HG03064 (cell line): ENCODE data around the gene KCNE4.

Experiments used
- ATAC-seq: cut with Tn5 transposase; IDR thresholded peaks from one replicate; pipeline ENCODE4 v1.9.1; 2021; ENCODE audit warnings: low read depth; ENCODE audit not compliant: unreplicated experiment

Gene KCNE4

DNA sequence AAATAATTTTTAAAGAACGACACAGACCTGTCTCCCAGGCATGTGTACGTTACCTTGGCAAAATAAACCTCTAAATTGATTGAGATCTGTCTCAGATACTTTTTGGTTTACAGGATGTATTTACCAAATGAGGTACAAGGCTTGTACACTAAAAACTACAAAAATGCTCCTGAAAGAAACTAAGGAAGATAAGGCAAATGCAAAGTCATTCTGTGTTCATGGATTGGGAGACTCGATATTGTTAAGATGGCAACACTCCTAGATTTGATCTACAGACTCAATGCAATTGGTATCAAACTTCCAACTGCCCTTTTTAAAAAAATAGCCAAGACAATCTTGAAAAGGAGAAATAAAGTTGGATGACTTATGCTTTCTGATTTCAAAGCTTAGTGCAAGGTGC is 11.5 kb upstream of the KCNE4 start:
- ATAC-seq, result no peak

DNA sequence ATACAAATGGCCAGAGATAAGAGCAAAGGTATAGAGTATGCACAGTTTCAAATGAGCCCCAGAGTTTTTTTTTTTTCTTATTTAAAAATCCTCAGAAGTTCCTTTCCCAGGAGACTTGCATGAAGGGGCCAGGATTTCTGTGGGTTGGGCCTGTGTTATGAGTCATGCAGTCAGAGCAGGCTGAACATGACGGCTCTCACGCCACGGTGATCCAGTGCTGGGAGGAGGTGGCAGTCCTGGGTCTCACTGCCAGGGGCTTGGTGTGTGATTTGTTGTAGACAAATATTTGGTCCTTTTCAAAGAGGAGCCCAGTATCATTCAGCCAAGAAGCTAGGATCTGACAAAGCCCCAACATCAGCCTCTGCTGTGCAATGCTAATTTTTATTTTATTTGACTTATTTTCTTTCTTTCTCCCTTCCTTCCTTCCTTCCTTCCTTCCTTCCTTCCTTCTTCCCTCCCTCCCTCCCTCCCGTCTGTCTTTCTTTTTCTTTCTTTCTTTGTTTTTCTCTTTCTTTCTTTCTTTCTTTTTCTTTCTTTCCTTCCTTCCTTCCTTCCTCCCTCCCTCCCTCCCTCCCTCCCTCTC is 10.4 kb upstream of the KCNE4 start:
- no peak for ATAC-seq

GRCh38 chr2:223042284-223042683 is 9.7 kb upstream of the KCNE4 start:
- ATAC-seq, result no peak

DNA sequence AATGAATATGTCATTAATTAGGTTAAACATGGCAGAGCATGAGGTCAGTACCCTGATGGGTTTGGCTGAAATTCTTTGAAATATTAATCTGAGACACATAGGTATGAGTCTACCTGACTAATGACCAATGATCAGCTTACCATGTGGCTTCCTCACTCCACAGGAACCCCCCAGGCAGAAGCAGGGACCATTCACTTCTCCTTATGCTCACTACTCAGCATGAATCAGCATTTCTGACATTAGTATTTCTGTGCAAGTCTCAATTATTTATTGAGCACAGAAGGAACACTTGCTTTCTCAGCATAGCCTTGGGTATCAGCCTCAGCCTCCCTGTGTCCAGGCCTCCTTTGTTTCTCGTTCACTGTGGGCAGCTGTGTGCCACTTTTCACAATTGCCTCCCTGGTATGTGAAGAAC is 9.3 kb upstream of the KCNE4 start:
- no peak for ATAC-seq

GRCh38 chr2:223043164-223043941 is 8.6 kb upstream of the KCNE4 start:
- ATAC-seq, result no peak

DNA sequence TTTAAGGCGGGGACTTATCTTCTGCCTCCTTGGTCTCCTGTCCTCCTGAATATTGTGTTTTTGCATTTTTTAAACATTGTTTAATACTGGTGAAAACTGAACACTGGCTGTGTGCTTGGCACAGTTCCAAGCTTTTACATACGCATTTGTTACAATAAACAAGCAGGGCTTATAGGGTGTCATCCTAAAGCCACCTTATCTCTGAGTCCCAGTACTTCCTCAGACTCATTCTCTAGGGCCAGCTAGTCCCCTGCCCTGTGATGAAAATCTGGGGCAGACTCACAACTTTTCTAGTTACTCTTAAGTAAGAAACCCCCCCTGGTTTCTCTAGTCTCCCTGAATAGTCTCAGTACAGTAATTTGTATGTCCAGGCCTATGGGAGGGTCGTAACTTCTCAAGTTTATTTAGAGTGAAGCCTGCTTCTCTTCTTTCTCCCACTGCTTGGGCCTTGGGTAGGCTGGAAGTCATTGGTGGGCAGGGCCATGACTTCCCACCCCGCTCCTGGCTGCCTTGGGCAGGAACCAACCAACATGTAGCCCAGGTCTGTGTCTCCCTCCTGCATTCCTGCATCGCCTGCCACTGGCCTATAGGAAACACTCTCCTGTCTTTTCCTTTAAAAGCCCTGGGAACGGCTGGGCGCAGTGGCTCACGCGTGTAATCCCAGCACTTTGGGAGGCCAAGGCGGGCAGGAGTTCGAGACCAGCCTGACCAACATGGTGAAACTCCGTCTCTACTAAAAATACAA is 7.7 kb upstream of the KCNE4 start:
- no peak for ATAC-seq

DNA sequence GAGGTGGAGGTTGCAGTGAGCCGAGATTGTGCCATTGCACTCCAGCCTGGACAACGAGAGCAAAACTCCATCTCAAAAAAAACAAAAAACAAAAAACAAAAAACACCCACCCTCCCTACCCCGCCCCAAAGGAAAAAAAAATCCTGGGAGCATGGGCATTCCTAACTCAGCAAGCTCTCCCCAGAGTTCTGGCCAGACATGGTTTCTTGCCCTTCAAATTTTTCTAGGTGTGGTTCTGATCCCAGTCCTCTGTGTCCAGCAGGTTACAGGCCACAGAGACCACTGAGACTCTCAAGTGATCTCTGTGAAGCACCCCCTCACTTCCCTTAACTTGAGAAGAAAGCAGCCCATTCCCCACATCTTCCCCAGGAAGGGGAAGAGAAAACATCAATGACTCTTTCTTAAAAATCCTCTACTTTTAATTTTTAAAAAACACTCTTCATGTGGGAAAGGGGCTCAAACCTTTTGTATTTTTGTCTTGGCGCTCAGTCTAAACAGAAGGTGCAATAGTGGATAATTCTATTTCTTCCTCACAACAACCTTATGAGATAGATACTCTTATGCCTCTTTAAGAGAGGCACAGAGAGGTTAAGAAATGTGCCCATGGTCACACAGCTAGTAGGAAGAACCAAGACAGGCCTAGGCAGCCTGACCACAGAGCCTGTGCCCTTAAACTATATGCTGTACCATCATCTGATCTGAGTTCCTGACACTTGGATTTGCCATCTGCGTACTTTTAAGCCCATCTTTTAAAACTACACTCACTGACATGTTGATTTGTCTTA is 6.9 kb upstream of the KCNE4 start:
- ATAC-seq, result no peak

- no peak for ATAC-seq
Observed at GRCh38 chr2:223046470-223047040, 5.4 kb upstream of the KCNE4 start.

DNA sequence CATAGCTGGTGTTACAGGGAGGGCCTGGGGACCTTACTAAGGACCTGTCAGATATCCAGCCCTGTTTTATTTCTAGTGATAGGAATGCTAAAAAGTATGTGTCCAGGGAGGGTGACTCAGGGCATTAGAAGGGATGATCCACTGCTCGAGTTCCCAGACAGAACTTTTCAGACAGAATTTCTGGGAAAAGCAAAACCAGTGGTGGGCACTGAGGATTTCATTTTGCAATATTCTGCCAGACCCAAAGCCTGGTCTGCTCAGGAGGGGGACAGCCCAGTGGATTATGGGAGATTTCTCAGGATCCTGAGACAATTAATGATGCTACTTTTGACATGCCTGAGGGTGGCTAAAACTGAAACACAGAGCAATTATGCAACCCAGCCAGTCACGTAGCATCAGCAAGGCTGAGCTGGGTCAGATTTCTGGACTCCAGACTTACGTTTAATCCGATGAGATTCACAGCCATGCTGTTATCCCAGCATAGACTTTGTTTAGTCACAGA is 4.7 kb upstream of the KCNE4 start:
- no peak for ATAC-seq

- no peak for ATAC-seq
Observed at GRCh38 chr2:223048519-223048918, 3.5 kb upstream of the KCNE4 start.

GRCh38 chr2:223049356-223049755 is 2.6 kb upstream of the KCNE4 start:
- ATAC-seq, result no peak

GRCh38 chr2:223050188-223050587 is 1.8 kb upstream of the KCNE4 start:
- no peak for ATAC-seq

GRCh38 chr2:223050900-223051504 is 988 bp upstream of the KCNE4 start:
- no peak for ATAC-seq

- no peak for ATAC-seq
Observed at GRCh38 chr2:223052548-223053483, 826 bp downstream of the KCNE4 start.

- ATAC-seq, result no peak
Observed at GRCh38 chr2:223053484-223054192, 1.6 kb downstream of the KCNE4 start.

DNA sequence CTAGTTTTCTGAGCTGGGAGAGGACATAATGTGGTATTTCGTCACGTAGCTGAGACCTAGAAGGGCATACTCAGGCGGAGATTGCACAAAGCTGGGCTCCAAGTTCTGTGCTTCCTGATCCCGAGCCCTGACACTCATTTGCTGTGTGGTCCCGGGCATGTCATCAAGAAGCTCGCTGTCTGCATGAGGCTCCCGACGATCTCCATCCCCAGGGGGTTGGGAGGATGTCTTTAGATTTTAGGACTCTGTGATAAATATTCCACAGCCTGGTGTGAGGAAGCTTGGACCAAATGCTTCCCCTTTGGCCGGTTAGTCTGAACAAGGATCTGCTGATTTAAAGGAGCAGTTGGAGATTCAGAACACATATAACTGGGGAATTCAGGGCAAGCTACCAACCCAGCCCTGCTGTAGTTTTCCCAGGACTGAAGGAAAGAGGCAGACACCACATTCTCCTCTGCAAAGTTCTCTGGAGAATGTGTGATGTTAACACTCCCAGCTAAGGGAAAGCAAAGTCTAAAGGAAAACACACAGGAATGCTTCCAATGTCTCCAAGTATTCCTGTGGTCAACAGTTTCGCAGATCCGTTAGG is 2.3 kb downstream of the KCNE4 start:
- ATAC-seq, result no peak

DNA sequence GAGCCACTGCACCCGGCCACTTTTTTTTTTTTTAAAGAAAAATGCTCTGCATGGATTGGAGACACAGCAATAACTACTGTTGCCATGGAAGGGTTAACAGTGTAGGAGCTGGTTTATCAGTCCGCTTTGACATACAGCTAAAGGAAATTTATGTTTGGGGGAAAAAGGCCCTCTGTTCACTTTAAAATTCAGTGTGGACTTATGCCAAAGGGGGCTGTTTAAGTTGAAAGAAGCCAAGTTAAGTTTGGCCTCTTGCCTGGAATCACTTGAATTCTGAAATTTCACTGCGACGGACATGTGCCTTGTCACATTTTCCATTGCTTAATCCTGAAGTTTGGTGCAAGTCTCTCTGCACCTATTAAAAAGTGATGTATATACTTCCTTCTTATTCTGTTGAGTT is 3.1 kb downstream of the KCNE4 start:
- no peak for ATAC-seq

GRCh38 chr2:223055836-223056235 is 3.8 kb downstream of the KCNE4 start:
- no peak for ATAC-seq
